OCI-LY7 (cell line): Measurements from ENCODE around the gene PLPP3. TPM values are rescaled to one million over a fixed set of nuclear protein-coding genes. Genes with fewer than 3 reads are reported as not detected.

Source experiments
- BruUV-seq: library from RNA; stranded (reverse); fragments of 400-500 nt; replicated peaks from 2 replicates; lab custom pipeline; 2021; lab: Mats Ljungman, UMichigan
- CTCF ChIA-PET: fragments of 300-600 bp; sonication (Branson Sonifier 250); formaldehyde crosslinking; loops from one replicate; lab custom pipeline; 2022; ENCODE audit warnings: antibody characterized with exemption; ENCODE audit not compliant: unreplicated experiment; lab: Charles Lee
- POLR2A ChIA-PET: fragments of 300-600 bp; sonication (Branson Sonifier 250); formaldehyde crosslinking; loops from one replicate; lab custom pipeline; 2022; ENCODE audit warnings: antibody characterized with exemption; lab: Charles Lee
- DNase-seq: peaks from one replicate; pipeline ENCODE4 v3.0.0-alpha.2; 2015; ENCODE audit warnings: low spot score
- H2AFZ ChIP-seq: fragments of 200-600 bp; sonication (generic), shearing (Covaris generic); 2 replicates; pipeline ENCODE4 v1.6.1; 2014; ENCODE audit warnings: mild to moderate bottlenecking, antibody characterized with exemption, low read length, moderate library complexity
- H3K27ac ChIP-seq: fragments of 200-600 bp; sonication (generic); 2 replicates; pipeline ENCODE4 v1.5.1; 2014; ENCODE audit warnings: mixed run types, low read depth, mild to moderate bottlenecking, moderate library complexity, low read length, inconsistent platforms; ENCODE audit not compliant: poor library complexity, severe bottlenecking
- H3K36me3 ChIP-seq: fragments of 200-600 bp; sonication (generic); 2 replicates; pipeline ENCODE4 v1.6.1; 2014; ENCODE audit warnings: mild to moderate bottlenecking, antibody characterized with exemption, low read length, moderate library complexity, mixed read lengths; ENCODE audit not compliant: insufficient read depth
- H3K4me1 ChIP-seq: fragments of 200-600 bp; sonication (generic); 2 replicates; pipeline ENCODE4 v1.5.1; 2014; ENCODE audit warnings: mild to moderate bottlenecking, low read length; ENCODE audit not compliant: insufficient read depth, poor library complexity, severe bottlenecking
- H3K4me2 ChIP-seq: fragments of 200-600 bp; sonication (generic); 2 replicates; pipeline ENCODE4 v1.6.1; 2014; ENCODE audit warnings: mild to moderate bottlenecking, low read length
- H3K4me3 ChIP-seq: fragments of 200-600 bp; sonication (generic); 2 replicates; pipeline ENCODE4 v1.5.1; 2014; ENCODE audit warnings: mild to moderate bottlenecking, low read depth, low read length; ENCODE audit not compliant: poor library complexity, severe bottlenecking
- H3K79me2 ChIP-seq: fragments of 200-600 bp; sonication (generic); 2 replicates; pipeline ENCODE4 v1.6.1; 2016; ENCODE audit warnings: low read depth, mild to moderate bottlenecking, low read length, moderate library complexity, mixed read lengths; ENCODE audit not compliant: insufficient read depth
- H3K9me2 ChIP-seq: fragments of 200-600 bp; sonication (generic); 2 replicates; pipeline ENCODE4 v1.6.1; 2016; ENCODE audit warnings: mild to moderate bottlenecking, low read length, mixed read lengths; ENCODE audit not compliant: insufficient read depth
- H3K9me3 ChIP-seq: fragments of 200-600 bp; sonication (generic); 2 replicates; pipeline ENCODE4 v1.6.1; 2014; ENCODE audit warnings: mild to moderate bottlenecking, mixed run types, low read length, mixed read lengths
- H4K20me1 ChIP-seq: fragments of 200-600 bp; sonication (generic); 2 replicates; pipeline ENCODE4 v1.6.1; 2014; ENCODE audit warnings: mild to moderate bottlenecking, antibody characterized with exemption, low read length, moderate library complexity, mixed read lengths; ENCODE audit not compliant: insufficient read depth
- CTCF ChIP-seq: fragments of 200-600 bp; sonication (generic); conservative IDR thresholded peaks from 2 replicates; pipeline ENCODE4 v1.5.1; 2014; ENCODE audit warnings: mild to moderate bottlenecking, antibody characterized with exemption, low read length, moderate library complexity, mixed read lengths
- EZH2phosphoT487 ChIP-seq: fragments of 200-600 bp; sonication (generic); IDR thresholded peaks from 2 replicates; pipeline ENCODE4 v1.6.1; 2018; ENCODE audit warnings: low read depth, borderline replicate concordance, mild to moderate bottlenecking, mixed run types, antibody characterized with exemption, low read length, moderate library complexity, mixed read lengths
- intact Hi-C: fragments of 100-400 bp; cut with micrococcal nuclease; formaldehyde crosslinking; loops from one replicate; pipeline ENCODE4 v1.10.0; 2022; ENCODE audit not compliant: unreplicated experiment
- total RNA-seq, 2 experiments: library from RNA; depleted of rRNA in 1 of 2; stranded (reverse); fragments of >200 nt in 1 of 2; shearing (Covaris generic) in 1 of 2; gene quantifications; 2 replicates each; pipeline ENCODE4 v1.2.3, GENCODE V29; 2014 to 2022

PLPP3 gene
- total RNA-seq, 2 experiments from 2014 or later = 0.92 to 1.7 TPM

GRCh38 chr1:56462209-56462608 lies 117.2 kb downstream of the PLPP3 start:
- no peaks in the 10 kb centered on the region for H4K20me1 ChIP-seq
- CTCF ChIA-PET = no interaction called here

GRCh38 chr1:56461158-56462127 lies 117.9 kb downstream of the PLPP3 start:
- H2AFZ ChIP-seq = no peak overlapping the region
- no peak for DNase-seq
- no peaks in the 10 kb centered on the region for H4K20me1 ChIP-seq
- no peaks in the 10 kb centered on the region for H3K36me3 ChIP-seq
- no peaks in the 10 kb centered on the region for H3K9me3 ChIP-seq
- H3K4me3 ChIP-seq = no peak overlapping the region
- no peak overlapping the region for H3K4me2 ChIP-seq
- no peaks in the 10 kb centered on the region for H3K4me1 ChIP-seq
- CTCF ChIA-PET = no interaction called here
- intact Hi-C loops = no loop called here
- no peaks in the 10 kb centered on the region for H3K79me2 ChIP-seq
- POLR2A ChIA-PET = interaction anchor here (1.1 kb wide), 1 partner anchor 65 kb away, joined by 3 read pairs; no protein-coding TSS in a partner anchor
- BruUV-seq = no TSS peak
- H3K9me2 ChIP-seq = no peaks in the 10 kb centered on the region
- H3K27ac ChIP-seq = no peak overlapping the region
- no peak for TF ChIP-seq EZH2phosphoT487
- TF ChIP-seq CTCF = no peak

More at GRCh38 chr1:56462209-56462608, 117.2 kb downstream of the PLPP3 start:
- TF ChIP-seq CTCF = no peak
- no peak for TF ChIP-seq EZH2phosphoT487
- Histone ChIP-seq H3K4me2 (no peak overlapping the region), H3K9me3 (no peaks in the 10 kb centered on the region), H2AFZ (no peak overlapping the region), H3K79me2 (no peaks in the 10 kb centered on the region), H3K4me1 (no peaks in the 10 kb centered on the region), H3K36me3 (no peaks in the 10 kb centered on the region), H3K9me2 (no peaks in the 10 kb centered on the region), H3K4me3 (no peak overlapping the region), H3K27ac (no peak overlapping the region)
- POLR2A ChIA-PET = no interaction called here
- BruUV-seq = no TSS peak
- intact Hi-C loops = no loop called here
- DNase-seq = no peak

GRCh38 chr1:56459260-56459659 lies 120.1 kb downstream of the PLPP3 start:
- H3K4me3 ChIP-seq = no peak overlapping the region
- no peak overlapping the region for H3K4me2 ChIP-seq
- BruUV-seq = no TSS peak
- no peaks in the 10 kb centered on the region for H4K20me1 ChIP-seq
- no peak for DNase-seq
- H3K9me2 ChIP-seq = no peaks in the 10 kb centered on the region
- H3K4me1 ChIP-seq = no peaks in the 10 kb centered on the region
- POLR2A ChIA-PET = no interaction called here
- no peak overlapping the region for H2AFZ ChIP-seq
- H3K36me3 ChIP-seq = no peaks in the 10 kb centered on the region
- H3K9me3 ChIP-seq = no peaks in the 10 kb centered on the region
- intact Hi-C loops = no loop called here
- TF ChIP-seq EZH2phosphoT487 (no peak), CTCF (no peak)
- H3K27ac ChIP-seq = no peak overlapping the region
- H3K79me2 ChIP-seq = no peaks in the 10 kb centered on the region
- CTCF ChIA-PET = no interaction called here
